ENCODE data around the gene PHETA2. TPM values are rescaled to one million over a fixed set of nuclear protein-coding genes. Genes with fewer than 3 reads are reported as not detected.

Gene PHETA2
- total RNA-seq, 1 experiment from 2014 or later: 2.6 TPM

DNA sequence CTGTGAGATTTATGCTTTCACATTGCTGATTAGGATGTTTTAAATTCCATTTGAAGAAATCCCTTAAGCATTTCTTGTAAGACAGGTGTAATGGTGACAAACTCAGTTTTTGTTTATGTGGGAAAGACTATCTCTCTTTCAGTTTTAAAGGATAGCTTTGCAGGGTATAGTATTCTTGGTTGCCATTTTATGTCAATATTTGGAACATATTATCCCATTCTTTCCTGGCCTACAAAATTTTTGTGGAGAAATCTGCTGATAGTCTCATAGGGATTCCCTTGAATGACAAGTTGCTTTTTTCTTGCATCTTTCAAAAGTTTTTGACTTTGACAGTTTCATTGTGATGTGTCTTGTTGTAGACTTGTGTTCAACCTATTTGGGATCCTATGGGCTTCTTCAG is 32.3 kb upstream of the PHETA2 start:
- peaks cover 29% of the 10 kb centered on the region for H3K27me3 Mint-ChIP-seq (ENCODE audit: low read depth)
- Histone ChIP-seq H3K27me3 (ENCODE audit: insufficient read depth, low read length) (no peaks in the 10 kb centered on the region), H4K20me1 (ENCODE audit: control insufficient read depth, insufficient read depth, insufficient read length) (no peaks in the 10 kb centered on the region), H2BK20ac (ENCODE audit: low read depth, low read length, poor library complexity, severe bottlenecking) (no peak overlapping the region), H3K4me1 (ENCODE audit: insufficient read depth, low read length) (no peaks in the 10 kb centered on the region), H3K4me2 (ENCODE audit: insufficient read depth, insufficient read length, low read length) (no peak overlapping the region), H4K91ac (ENCODE audit: insufficient read length, low read depth, low read length) (no peak overlapping the region), H3K9ac (ENCODE audit: extremely low read depth, insufficient read length, low read length) (no peak overlapping the region), H3K23me2 (ENCODE audit: insufficient read length, low read depth, low read length, poor library complexity, severe bottlenecking) (no peaks in the 10 kb centered on the region), H3K9me3 (ENCODE audit: control insufficient read depth, low read depth, low read length) (no peaks in the 10 kb centered on the region), H3K14ac (ENCODE audit: insufficient read depth, low read length) (no peak overlapping the region), H3K79me2 (ENCODE audit: insufficient read depth, low read length) (no peaks in the 10 kb centered on the region), H2BK15ac (ENCODE audit: low read depth, low read length) (no peak overlapping the region), H2BK120ac (ENCODE audit: low read depth, low read length, poor library complexity, severe bottlenecking) (no peak overlapping the region), H3K79me1 (ENCODE audit: insufficient read depth, low read depth, low read length, poor library complexity, severe bottlenecking) (no peaks in the 10 kb centered on the region), H2BK5ac (ENCODE audit: insufficient read length, low read length) (no peak overlapping the region), H3K23ac (ENCODE audit: insufficient read length, low read depth, low read length) (no peak overlapping the region), H3K56ac (ENCODE audit: insufficient read length, low read depth, low read length) (no peak overlapping the region), H4K8ac (replicated peaks; ENCODE audit: insufficient read length, low read depth, low read length) (no peak overlapping the region), H2AFZ (ENCODE audit: low read length) (no peak overlapping the region), H3K18ac (ENCODE audit: insufficient read length, low read depth, low read length) (no peak overlapping the region), H3T11ph (ENCODE audit: low read length) (no peak overlapping the region), H3K4ac (ENCODE audit: low read depth, low read length) (no peak overlapping the region), H2BK12ac (ENCODE audit: insufficient read length, low read depth, low read length) (no peak overlapping the region), H3K27ac (ENCODE audit: insufficient read length, low read depth, low read length) (no peak overlapping the region), H4K5ac (ENCODE audit: insufficient read length, low read depth, low read length) (no peak overlapping the region), H2AK5ac (ENCODE audit: insufficient read length, low read length) (no peak overlapping the region)
- DNase-seq: no peak
- H3K9me3 Mint-ChIP-seq: peaks cover 14 to 21% of the 10 kb centered on the region in 2 experiments
- H3K4me3 Mint-ChIP-seq: no peak overlapping the region
- H3K4me1 Mint-ChIP-seq: no peaks in the 10 kb centered on the region
- H3K36me3 Mint-ChIP-seq (ENCODE audit: insufficient read depth in 1 of 3, low read depth in 3 of 3): peaks cover 0 to 2% (median 0%) of the 10 kb centered on the region in 3 experiments; a peak in 1 of 7 replicates
- no peak for TF ChIP-seq CTCF (conservative IDR thresholded peaks at IDR 0.05)
- H3K27ac Mint-ChIP-seq: no peak overlapping the region

All from H9 (cell line).